GM19025 (cell line): ENCODE measurements around the gene EIF4ENIF1.
A peak's percentile ranks its signal among the peaks of the same experiment; 100 is the strongest.
"Not testable (repeated sequence)": the region's sequence is repeated elsewhere in the genome, so short reads cannot be mapped to it uniquely, and the experiment has no call there.

ENCODE experiments used
- ATAC-seq: cut with Tn5 transposase; IDR thresholded peaks from one replicate; pipeline ENCODE4 v1.9.1; 2021; ENCODE audit warnings: mild to moderate bottlenecking, low read depth, moderate library complexity; ENCODE audit not compliant: unreplicated experiment

EIF4ENIF1 gene

GRCh38 chr22:31447337-31447736, 42.3 kb downstream of the EIF4ENIF1 start:
- no peak for ATAC-seq

- ATAC-seq: no peak
These were observed 42.9 kb downstream of the EIF4ENIF1 start for GRCh38 chr22:31446767-31447166.

GRCh38 chr22:31446208-31446607, 43.4 kb downstream of the EIF4ENIF1 start:
- ATAC-seq: no peak

- no peak for ATAC-seq
These were observed 44.0 kb downstream of the EIF4ENIF1 start for GRCh38 chr22:31445642-31446041.

GRCh38 chr22:31443516-31443915, 46.1 kb downstream of the EIF4ENIF1 start:
- no peak for ATAC-seq

- no peak for ATAC-seq
These were observed 46.7 kb downstream of the EIF4ENIF1 start for GRCh38 chr22:31442768-31443489.

- no peak for ATAC-seq
These were observed 48.0 kb downstream of the EIF4ENIF1 start for GRCh38 chr22:31441652-31442051.

GRCh38 chr22:31440681-31441080, 49.0 kb downstream of the EIF4ENIF1 start:
- ATAC-seq: no peak

GRCh38 chr22:31439808-31440207, 49.8 kb downstream of the EIF4ENIF1 start:
- ATAC-seq: no peak

GRCh38 chr22:31436132-31436531, 53.5 kb downstream of the EIF4ENIF1 start:
- no peak for ATAC-seq

GRCh38 chr22:31431950-31432349, 57.7 kb downstream of the EIF4ENIF1 start:
- no peak for ATAC-seq

- no peak for ATAC-seq
These were observed 64.2 kb downstream of the EIF4ENIF1 start for GRCh38 chr22:31425331-31426050.

GRCh38 chr22:31402350-31402749, 87.3 kb downstream of the EIF4ENIF1 start:
- ATAC-seq: not testable (repeated sequence)

- ATAC-seq: no peak
These were observed 89.6 kb downstream of the EIF4ENIF1 start for GRCh38 chr22:31400023-31400397.

- peak; percentile 99 for ATAC-seq
These were observed 90.2 kb downstream of the EIF4ENIF1 start, which contains the start of gene DRG1 for GRCh38 chr22:31399211-31400022. Gene DRG1 (plus strand): TSS chr22:31399604. CDS start chr22:31399684, 80 bp downstream.

GRCh38 chr22:31398231-31398630, 91.4 kb downstream of the EIF4ENIF1 start:
- no peak for ATAC-seq

GRCh38 chr22:31394326-31394725, 95.3 kb downstream of the EIF4ENIF1 start:
- no peak for ATAC-seq

- no peak for ATAC-seq
These were observed 95.7 kb downstream of the EIF4ENIF1 start for GRCh38 chr22:31393893-31394292.
